Peyer's patch (tissue), 4 donors: ENCODE data around the gene SIL1.

ENCODE experiments used
- POLR2A ChIP-seq, 2 donors: fragments of 450-650 bp; IDR thresholded peaks; one replicate each; pipeline ENCODE4 v1.5.1; 2017; ENCODE audit warnings: antibody characterized with exemption in 2 of 2, mild to moderate bottlenecking in 2 of 2, moderate library complexity in 2 of 2
- TF ChIP-seq, protein P1 (sequence below), 6 experiments: fragments of 450-650 bp in 4 of 6; fragments of 200-600 bp in 2 of 6; sonication (generic) in 1 of 6; IDR thresholded peaks; one replicate each; pipeline ENCODE4 v1.5.1; 2017 to 2019; ENCODE audit warnings: antibody characterized with exemption in 6 of 6, mild to moderate bottlenecking in 3 of 6, moderate library complexity in 1 of 6

DNA sequence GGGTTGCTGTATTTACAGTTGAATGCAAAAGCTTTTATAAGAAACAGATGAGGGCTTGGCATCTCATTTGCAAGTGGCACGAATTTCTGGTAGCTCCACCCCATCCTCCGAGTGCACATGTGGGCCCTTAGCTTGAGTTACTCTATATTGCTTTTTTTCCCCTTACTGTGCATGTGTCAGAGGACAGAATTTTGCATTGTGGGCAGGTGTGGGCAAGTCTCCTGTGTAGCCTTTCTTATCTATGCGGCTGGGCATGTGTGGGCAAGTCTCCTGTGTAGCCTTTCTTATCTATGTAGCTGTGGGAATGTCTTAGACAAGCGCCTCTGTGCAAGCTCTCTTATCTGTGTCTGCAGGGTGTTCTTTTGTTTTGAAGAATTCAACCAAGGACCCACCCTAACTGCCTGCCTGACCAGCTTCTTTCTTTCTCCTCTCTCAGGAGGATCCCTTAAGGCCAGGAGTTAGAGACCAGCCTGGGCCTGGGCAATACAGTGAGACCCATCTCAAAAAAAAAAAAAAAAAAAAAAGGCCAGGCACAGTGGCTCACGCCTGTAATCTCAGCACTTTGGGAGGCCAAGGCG lies 34.1 kb upstream of the SIL1 start:
- TF ChIP-seq, protein P1, sequence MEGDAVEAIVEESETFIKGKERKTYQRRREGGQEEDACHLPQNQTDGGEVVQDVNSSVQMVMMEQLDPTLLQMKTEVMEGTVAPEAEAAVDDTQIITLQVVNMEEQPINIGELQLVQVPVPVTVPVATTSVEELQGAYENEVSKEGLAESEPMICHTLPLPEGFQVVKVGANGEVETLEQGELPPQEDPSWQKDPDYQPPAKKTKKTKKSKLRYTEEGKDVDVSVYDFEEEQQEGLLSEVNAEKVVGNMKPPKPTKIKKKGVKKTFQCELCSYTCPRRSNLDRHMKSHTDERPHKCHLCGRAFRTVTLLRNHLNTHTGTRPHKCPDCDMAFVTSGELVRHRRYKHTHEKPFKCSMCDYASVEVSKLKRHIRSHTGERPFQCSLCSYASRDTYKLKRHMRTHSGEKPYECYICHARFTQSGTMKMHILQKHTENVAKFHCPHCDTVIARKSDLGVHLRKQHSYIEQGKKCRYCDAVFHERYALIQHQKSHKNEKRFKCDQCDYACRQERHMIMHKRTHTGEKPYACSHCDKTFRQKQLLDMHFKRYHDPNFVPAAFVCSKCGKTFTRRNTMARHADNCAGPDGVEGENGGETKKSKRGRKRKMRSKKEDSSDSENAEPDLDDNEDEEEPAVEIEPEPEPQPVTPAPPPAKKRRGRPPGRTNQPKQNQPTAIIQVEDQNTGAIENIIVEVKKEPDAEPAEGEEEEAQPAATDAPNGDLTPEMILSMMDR (IDR thresholded peaks at IDR 0.05) = no peak
- TF ChIP-seq POLR2A (IDR thresholded peaks at IDR 0.05) = no peak
